CD4-positive, alpha-beta T cell treated with Interleukin-4 for 4 hours (primary cell): ENCODE data around the gene F2RL1.
"Not testable (repeated sequence)": the region's sequence is repeated elsewhere in the genome, so short reads cannot be mapped to it uniquely, and the experiment has no call there.

Experiments
- DNase-seq: peaks from one replicate; pipeline ENCODE4 v3.0.0-alpha.2; 2020

Gene F2RL1

GRCh38 chr5:76818844-76819831 lies at the start of gene F2RL1:
Gene F2RL1 (plus strand): TSS chr5:76819030. CDS start chr5:76819183, 153 bp downstream.
- peak; percentile 46 for DNase-seq

- DNase-seq, result not testable (repeated sequence)
These were observed 47.8 kb upstream of the F2RL1 start for GRCh38 chr5:76771041-76771440.

- DNase-seq, result no peak
These were observed 47.0 kb upstream of the F2RL1 start for GRCh38 chr5:76771705-76772405.

- no peak for DNase-seq
These were observed 42.9 kb upstream of the F2RL1 start for GRCh38 chr5:76775921-76776320.

- DNase-seq, result no peak
These were observed 42.4 kb upstream of the F2RL1 start for GRCh38 chr5:76776391-76776790.

- not testable (repeated sequence) for DNase-seq
These were observed 38.2 kb upstream of the F2RL1 start for GRCh38 chr5:76780616-76781015.

GRCh38 chr5:76781775-76782174 lies 37.1 kb upstream of the F2RL1 start:
- DNase-seq, result no peak

- no peak for DNase-seq
These were observed 36.4 kb upstream of the F2RL1 start for GRCh38 chr5:76782444-76782843.

GRCh38 chr5:76787237-76787636 lies 31.6 kb upstream of the F2RL1 start:
- no peak for DNase-seq

GRCh38 chr5:76788362-76788761 lies 30.5 kb upstream of the F2RL1 start:
- no peak for DNase-seq

- DNase-seq, result not testable (repeated sequence)
These were observed 29.6 kb upstream of the F2RL1 start for GRCh38 chr5:76789275-76789674.

GRCh38 chr5:76789991-76790581 lies 28.7 kb upstream of the F2RL1 start:
- no peak for DNase-seq

- peak; percentile 30 for DNase-seq
These were observed 28.1 kb upstream of the F2RL1 start for GRCh38 chr5:76790632-76791290.

GRCh38 chr5:76791461-76791860 lies 27.4 kb upstream of the F2RL1 start:
- DNase-seq, result no peak

- DNase-seq, result no peak
These were observed 24.0 kb upstream of the F2RL1 start for GRCh38 chr5:76794871-76795270.

GRCh38 chr5:76799588-76799987 lies 19.2 kb upstream of the F2RL1 start:
- DNase-seq, result no peak

GRCh38 chr5:76800579-76800978 lies 18.3 kb upstream of the F2RL1 start:
- no peak for DNase-seq

GRCh38 chr5:76801159-76801802 lies 17.5 kb upstream of the F2RL1 start:
- DNase-seq, result no peak

- DNase-seq, result no peak
These were observed 17.0 kb upstream of the F2RL1 start for GRCh38 chr5:76801803-76802195.

GRCh38 chr5:76804266-76804665 lies 14.6 kb upstream of the F2RL1 start:
- DNase-seq, result no peak

- no peak for DNase-seq
These were observed 12.9 kb upstream of the F2RL1 start for GRCh38 chr5:76805821-76806505.

- DNase-seq, result no peak
These were observed 11.5 kb upstream of the F2RL1 start for GRCh38 chr5:76807296-76807695.
